ENCODE measurements around the gene RAB6D.
"Not testable (repeated sequence)": the region's sequence is repeated elsewhere in the genome, so short reads cannot be mapped to it uniquely, and the experiment has no call there.

Gene RAB6D

GRCh38 chr2:131349021-131349420 lies 14.9 kb downstream of the RAB6D start:
- TF ChIP-seq CTCF (IDR thresholded peaks at IDR 0.05; ENCODE audit: poor library complexity, severe bottlenecking), result no peak
- no peaks in the 10 kb centered on the region for H3K4me1 ChIP-seq (ENCODE audit: insufficient read depth, poor library complexity, severe bottlenecking)
- H3K36me3 ChIP-seq (ENCODE audit: low read depth), result no peaks in the 10 kb centered on the region
- ATAC-seq (ENCODE audit: low read depth), result no peak
- no peak overlapping the region for H3K27ac ChIP-seq (ENCODE audit: poor library complexity, severe bottlenecking)
- H3K9me3 ChIP-seq (ENCODE audit: severe bottlenecking), result no peaks in the 10 kb centered on the region
- H3K4me3 ChIP-seq (ENCODE audit: severe bottlenecking), result no peak overlapping the region
- no peak for DNase-seq (ENCODE audit: low spot score)
- peaks cover 8% of the 10 kb centered on the region for H3K27me3 ChIP-seq (ENCODE audit: insufficient read depth, poor library complexity, severe bottlenecking)

- ATAC-seq (ENCODE audit: low read depth); H3K4me3 ChIP-seq (ENCODE audit: severe bottlenecking): not testable (repeated sequence)
Measured at GRCh38 chr2:131347035-131347434, 16.9 kb downstream of the RAB6D start.

GRCh38 chr2:131339307-131339706 lies 24.7 kb downstream of the RAB6D start:
- DNase-seq (ENCODE audit: low spot score); H3K27ac ChIP-seq (ENCODE audit: poor library complexity, severe bottlenecking); H3K27me3 ChIP-seq (ENCODE audit: insufficient read depth, poor library complexity, severe bottlenecking); H3K4me3 ChIP-seq (ENCODE audit: severe bottlenecking); H3K9me3 ChIP-seq (ENCODE audit: severe bottlenecking); H3K4me1 ChIP-seq (ENCODE audit: insufficient read depth, poor library complexity, severe bottlenecking); ATAC-seq (ENCODE audit: low read depth); H3K36me3 ChIP-seq (ENCODE audit: low read depth): not testable (repeated sequence)

More at GRCh38 chr2:131347035-131347434, 16.9 kb downstream of the RAB6D start:
- H3K4me1 ChIP-seq (ENCODE audit: insufficient read depth, poor library complexity, severe bottlenecking); DNase-seq (ENCODE audit: low spot score); H3K9me3 ChIP-seq (ENCODE audit: severe bottlenecking); H3K27ac ChIP-seq (ENCODE audit: poor library complexity, severe bottlenecking); H3K36me3 ChIP-seq (ENCODE audit: low read depth); H3K27me3 ChIP-seq (ENCODE audit: insufficient read depth, poor library complexity, severe bottlenecking): not testable (repeated sequence)

GRCh38 chr2:131335319-131335718 lies 28.6 kb downstream of the RAB6D start:
- ATAC-seq (ENCODE audit: low read depth), result peak; percentile 66
- H3K27me3 ChIP-seq (ENCODE audit: insufficient read depth, poor library complexity, severe bottlenecking); H3K36me3 ChIP-seq (ENCODE audit: low read depth); H3K27ac ChIP-seq (ENCODE audit: poor library complexity, severe bottlenecking); H3K4me3 ChIP-seq (ENCODE audit: severe bottlenecking); H3K9me3 ChIP-seq (ENCODE audit: severe bottlenecking); H3K4me1 ChIP-seq (ENCODE audit: insufficient read depth, poor library complexity, severe bottlenecking); DNase-seq (ENCODE audit: low spot score): not testable (repeated sequence)
- TF ChIP-seq CTCF (IDR thresholded peaks at IDR 0.05; ENCODE audit: poor library complexity, severe bottlenecking), result peak; percentile 30

- not testable (repeated sequence) for H3K27me3 ChIP-seq (ENCODE audit: insufficient read depth, poor library complexity, severe bottlenecking); ATAC-seq (ENCODE audit: low read depth); DNase-seq (ENCODE audit: low spot score); H3K36me3 ChIP-seq (ENCODE audit: low read depth); H3K9me3 ChIP-seq (ENCODE audit: severe bottlenecking); H3K4me1 ChIP-seq (ENCODE audit: insufficient read depth, poor library complexity, severe bottlenecking); H3K27ac ChIP-seq (ENCODE audit: poor library complexity, severe bottlenecking); H3K4me3 ChIP-seq (ENCODE audit: severe bottlenecking)
Measured at GRCh38 chr2:131332709-131333108, 31.3 kb downstream of the RAB6D start.

- not testable (repeated sequence) for H3K4me3 ChIP-seq (ENCODE audit: severe bottlenecking); H3K9me3 ChIP-seq (ENCODE audit: severe bottlenecking); H3K4me1 ChIP-seq (ENCODE audit: insufficient read depth, poor library complexity, severe bottlenecking); H3K27ac ChIP-seq (ENCODE audit: poor library complexity, severe bottlenecking); DNase-seq (ENCODE audit: low spot score); H3K27me3 ChIP-seq (ENCODE audit: insufficient read depth, poor library complexity, severe bottlenecking); H3K36me3 ChIP-seq (ENCODE audit: low read depth)
- peak; percentile 64 for ATAC-seq (ENCODE audit: low read depth)
Measured at GRCh38 chr2:131331000-131331399, 33.0 kb downstream of the RAB6D start.

GRCh38 chr2:131322209-131322608 lies 41.8 kb downstream of the RAB6D start:
- H3K27ac ChIP-seq (ENCODE audit: poor library complexity, severe bottlenecking), result no peak overlapping the region
- ATAC-seq (ENCODE audit: low read depth), result no peak
- peaks cover 3% of the 10 kb centered on the region for H3K27me3 ChIP-seq (ENCODE audit: insufficient read depth, poor library complexity, severe bottlenecking)
- no peak overlapping the region for H3K4me3 ChIP-seq (ENCODE audit: severe bottlenecking)
- DNase-seq (ENCODE audit: low spot score), result no peak
- H3K4me1 ChIP-seq (ENCODE audit: insufficient read depth, poor library complexity, severe bottlenecking), result no peaks in the 10 kb centered on the region
- no peaks in the 10 kb centered on the region for H3K36me3 ChIP-seq (ENCODE audit: low read depth)
- TF ChIP-seq CTCF (IDR thresholded peaks at IDR 0.05; ENCODE audit: poor library complexity, severe bottlenecking), result no peak
- no peaks in the 10 kb centered on the region for H3K9me3 ChIP-seq (ENCODE audit: severe bottlenecking)

GRCh38 chr2:131321344-131321743 lies 42.6 kb downstream of the RAB6D start:
- not testable (repeated sequence) for DNase-seq (ENCODE audit: low spot score); H3K4me1 ChIP-seq (ENCODE audit: insufficient read depth, poor library complexity, severe bottlenecking); H3K36me3 ChIP-seq (ENCODE audit: low read depth); H3K27ac ChIP-seq (ENCODE audit: poor library complexity, severe bottlenecking); H3K9me3 ChIP-seq (ENCODE audit: severe bottlenecking); ATAC-seq (ENCODE audit: low read depth); H3K27me3 ChIP-seq (ENCODE audit: insufficient read depth, poor library complexity, severe bottlenecking); H3K4me3 ChIP-seq (ENCODE audit: severe bottlenecking)

GRCh38 chr2:131311001-131311400 lies 53.0 kb downstream of the RAB6D start:
- not testable (repeated sequence) for H3K4me3 ChIP-seq (ENCODE audit: severe bottlenecking); ATAC-seq (ENCODE audit: low read depth); H3K9me3 ChIP-seq (ENCODE audit: severe bottlenecking); H3K27ac ChIP-seq (ENCODE audit: poor library complexity, severe bottlenecking); H3K36me3 ChIP-seq (ENCODE audit: low read depth); H3K4me1 ChIP-seq (ENCODE audit: insufficient read depth, poor library complexity, severe bottlenecking); H3K27me3 ChIP-seq (ENCODE audit: insufficient read depth, poor library complexity, severe bottlenecking); DNase-seq (ENCODE audit: low spot score)
